K562 (cell line): ENCODE results near the gene ASXL2. TPM values are rescaled to one million over a fixed set of nuclear protein-coding genes. Genes with fewer than 3 reads are reported as not detected.

Source experiments
- BACH1 ChIP-seq: fragments of 200-800 bp; sonication (Bioruptor generic); IDR thresholded peaks from 2 replicates; pipeline ENCODE4 v1.6.1; 2016; ENCODE audit warnings: missing genetic modification characterization, missing compliant biosample characterization
- BRCA1 ChIP-seq, 2 experiments: fragments of 450-650 bp in 1 of 2; sonication (generic) in 1 of 2; formaldehyde crosslinking in 1 of 2; IDR thresholded peaks; 2 replicates each; pipeline versions ENCODE4 v1.5.0 to v1.6.1; 2017 to 2020; ENCODE audit warnings: mild to moderate bottlenecking in 1 of 2, missing genetic modification reagents in 1 of 2
- ERF ChIP-seq: fragments of 450-650 bp; formaldehyde crosslinking; IDR thresholded peaks from 2 replicates; pipeline ENCODE4 v1.4.0; 2020; ENCODE audit warnings: mild to moderate bottlenecking, mixed read lengths
- ESRRA ChIP-seq: fragments of 450-650 bp; IDR thresholded peaks from 2 replicates; pipeline ENCODE4 v1.6.1; 2014; ENCODE audit warnings: low read depth, mild to moderate bottlenecking, moderate library complexity, borderline replicate concordance
- FUS ChIP-seq: fragments of 200-400 bp; formaldehyde crosslinking; optimal IDR thresholded peaks from 2 replicates; pipeline ENCODE3; 2017; ENCODE audit warnings: low read depth, low read length
- GTF2E2 ChIP-seq: fragments of 200-800 bp; sonication (Bioruptor generic); IDR thresholded peaks from 2 replicates; pipeline ENCODE4 v1.6.1; 2016; ENCODE audit warnings: missing genetic modification characterization, missing compliant biosample characterization
- HMGXB4 ChIP-seq: sonication (generic); formaldehyde crosslinking; IDR thresholded peaks from 2 replicates; pipeline ENCODE4 v1.8.1; 2023; ENCODE audit warnings: mild to moderate bottlenecking, missing genetic modification reagents
- HNRNPLL ChIP-seq: fragments of 200-400 bp; formaldehyde crosslinking; IDR thresholded peaks from 2 replicates; pipeline ENCODE4 v1.6.1; 2017; ENCODE audit warnings: low read length, low read depth, mild to moderate bottlenecking; ENCODE audit not compliant: poor library complexity, severe bottlenecking
- KDM4B ChIP-seq, 2 experiments: fragments of 450-650 bp in 1 of 2; sonication (generic) in 1 of 2; IDR thresholded peaks; 2 replicates each; pipeline ENCODE4 v1.6.1; 2016 to 2017; ENCODE audit warnings: borderline replicate concordance in 2 of 2, antibody characterized with exemption in 1 of 2, low read depth in 1 of 2, mild to moderate bottlenecking in 1 of 2
- MAFF ChIP-seq: IDR thresholded peaks from 2 replicates; pipeline ENCODE4 v1.6.1; 2012; ENCODE audit warnings: low read length, improper control_type of control experiment
- MCM3 ChIP-seq: fragments of 450-650 bp; IDR thresholded peaks from 2 replicates; pipeline ENCODE4 v1.6.1; 2016
- MLLT1 ChIP-seq, 2 experiments: fragments of 450-650 bp; IDR thresholded peaks; 2 replicates each; pipeline ENCODE4 v1.6.1; 2016
- PPARD ChIP-seq: fragments of 250-450 bp; sonication (Bioruptor Pico); IDR thresholded peaks from 2 replicates; pipeline ENCODE4 v1.8.0; 2022; ENCODE audit warnings: inconsistent platforms, mild to moderate bottlenecking, moderate library complexity
- PTTG1 ChIP-seq: fragments of 450-650 bp; IDR thresholded peaks from 2 replicates; pipeline ENCODE4 v1.6.1; 2016; ENCODE audit warnings: low read depth, mild to moderate bottlenecking, missing genetic modification characterization, missing compliant biosample characterization
- PURB ChIP-seq: sonication (generic); formaldehyde crosslinking; IDR thresholded peaks from 2 replicates; pipeline ENCODE4 v1.9.0; 2021; ENCODE audit warnings: low read depth, mild to moderate bottlenecking, missing genetic modification reagents
- RBM15 ChIP-seq: fragments of 200-400 bp; formaldehyde crosslinking; IDR thresholded peaks from 2 replicates; pipeline ENCODE4 v1.6.1; 2018; ENCODE audit warnings: mild to moderate bottlenecking, low read length, moderate library complexity; ENCODE audit not compliant: insufficient read depth
- SMAD2 ChIP-seq: fragments of 150-350 bp; IDR thresholded peaks from 2 replicates; pipeline ENCODE4 v1.6.1; 2014; ENCODE audit warnings: low read depth, mild to moderate bottlenecking, low read length
- SRSF7 ChIP-seq: fragments of 200-400 bp; formaldehyde crosslinking; optimal IDR thresholded peaks from 2 replicates; pipeline ENCODE3; 2017; ENCODE audit warnings: mild to moderate bottlenecking, low read depth, low read length
- STAT6 ChIP-seq: sonication (generic); formaldehyde crosslinking; IDR thresholded peaks from 2 replicates; pipeline ENCODE4 v1.8.1; 2023; ENCODE audit warnings: mild to moderate bottlenecking, missing genetic modification reagents
- WHSC1 ChIP-seq: IDR thresholded peaks from one replicate; pipeline ENCODE4 v1.6.1; 2012; ENCODE audit warnings: low read length, control low read depth, inconsistent platforms
- ZNF134 ChIP-seq: fragments of 250-450 bp; sonication (Bioruptor Pico); conservative IDR thresholded peaks from 2 replicates; pipeline ENCODE4 v1.4.0; 2020
- ZNF23 ChIP-seq: fragments of 250-450 bp; sonication (Bioruptor Pico); IDR thresholded peaks from 2 replicates; pipeline ENCODE4 v1.4.0; 2020; ENCODE audit warnings: mild to moderate bottlenecking
- ZNF24 ChIP-seq: fragments of 450-650 bp; IDR thresholded peaks from 2 replicates; pipeline ENCODE4 v1.6.1; 2016
- ZNF668 ChIP-seq: fragments of 250-450 bp; sonication (Bioruptor Pico); IDR thresholded peaks from 2 replicates; pipeline ENCODE4 v1.8.0; 2022; ENCODE audit warnings: mild to moderate bottlenecking, inconsistent platforms
- polyA plus RNA-seq, 8 experiments: library from polyadenylated mRNA; depleted of rRNA in 4 of 8; stranded (reverse) in 5 of 8; unstranded in 3 of 8; fragments of >200 nt; fragmentation: Nextera tagmentation in 2 of 8; fragmentation: Illumina TruSeq in 1 of 8; extraction: Ambion mirVana in 2 of 8; extraction: Trizol in 1 of 8; gene quantifications; 2 replicates each; pipeline versions ENCODE4 v1.2.1 to v1.2.3, GENCODE V29; 2011 to 2014; ENCODE audit warnings: inconsistent platforms in 1 of 8, missing spikeins in 1 of 8
- total RNA-seq, 7 experiments: library from RNA; depleted of rRNA in 6 of 7; stranded (reverse); fragments of >200 nt in 6 of 7; fragmentation: Illumina TruSeq in 2 of 7; extraction: Trizol in 2 of 7; gene quantifications; 2 replicates each; pipeline versions ENCODE4 v1.2.1 to v1.2.3, GENCODE V29; 2011 to 2021; ENCODE audit warnings: low replicate concordance in 1 of 7

Gene ASXL2
- total and polyA plus RNA-seq, 9 of the 15 experiments (the other 6 are each of a cell fraction or from before 2014, with no cell fraction given): 2.2 to 25.9 (median 9.0) TPM

GRCh38 chr2:25878361-25879132 is at the start of gene ASXL2 (continued):
- TF ChIP-seq ERF (CRISPR knock-in tag) (no peak), SMAD2 (no peak), HMGXB4 (CRISPR knock-in tag) (no peak), SRSF7 (no peak), KDM4B (IDR thresholded peaks at IDR 0.05; ENCODE audit: borderline replicate concordance in 2 of 2, low read depth in 1 of 2) (peak in 1 of 2 experiments; percentile 65; a peak in 1 of 4 replicates), HNRNPLL (peak; percentile 56), ZNF134 (no peak), PTTG1 (no peak), STAT6 (CRISPR knock-in tag) (peak; percentile 77), ZNF24 (no peak), PPARD (CRISPR knock-in tag) (no peak), GTF2E2 (tag) (peak; percentile 80; the same call in 1 of the 2 replicates), PURB (CRISPR knock-in tag) (no peak), BRCA1 (IDR thresholded peaks at IDR 0.05) (no peak), BRCA1 (CRISPR knock-in tag; IDR thresholded peaks at IDR 0.05) (no peak), FUS (no peak), RBM15 (no peak), WHSC1 (no peak), ESRRA (peak; percentile 71; the same call in 1 of the 2 replicates), ZNF23 (CRISPR knock-in tag) (no peak), BACH1 (tag) (no peak), MLLT1 (IDR thresholded peaks at IDR 0.05) (peak in 1 of 2 experiments; percentile 23; a peak in 1 of 4 replicates), MCM3 (no peak), ZNF668 (CRISPR knock-in tag) (no peak), MAFF (no peak)
